SK-N-SH (cell line): ENCODE results near the gene RIN3. TPM values are rescaled to one million over a fixed set of nuclear protein-coding genes. Genes with fewer than 3 reads are reported as not detected.

Experiments used
- CTCF ChIA-PET: fragments of 300-600, 350-600 bp; formaldehyde crosslinking; extraction: SDS; loops from one replicate; lab custom pipeline; 2021; lab: Yijun Ruan, JAX
- POLR2A ChIA-PET: fragments of 350-600 bp; sonication (Branson Sonifier 250); formaldehyde crosslinking; extraction: SDS; loops from one replicate; lab custom pipeline; 2020; ENCODE audit warnings: antibody characterized with exemption, inconsistent platforms; lab: Yijun Ruan, JAX
- DNase-seq: peaks from one replicate; pipeline ENCODE4 v3.0.0; 2012
- H2AFZ ChIP-seq: fragments of 200-600 bp; sonication (generic); 2 replicates; pipeline ENCODE4 v1.8.1; 2016; ENCODE audit warnings: antibody characterized with exemption, mild to moderate bottlenecking, low read depth
- H3F3A ChIP-seq: fragments of 200-600 bp; sonication (generic); replicated peaks from 2 replicates; pipeline ENCODE3; 2016; ENCODE audit warnings: antibody characterized with exemption, mild to moderate bottlenecking; ENCODE audit not compliant: insufficient read depth
- H3K27ac ChIP-seq, 2 experiments: fragments of 200-500 bp in 1 of 2; fragments of 200-600 bp in 1 of 2; sonication (Bioruptor generic) in 1 of 2; sonication (generic), shearing (Covaris generic) in 1 of 2; 2 replicates each; pipeline versions ENCODE4 v1.5.1 to v1.6.1; 2014 to 2016; ENCODE audit warnings: low read depth in 2 of 2, inconsistent platforms in 1 of 2, low read length in 1 of 2, mild to moderate bottlenecking in 1 of 2, mixed read lengths in 1 of 2
- H3K27me3 ChIP-seq: fragments of 200-600 bp; sonication (generic), shearing (Covaris generic); 2 replicates; pipeline ENCODE4 v1.6.1; 2016; ENCODE audit warnings: mixed run types; ENCODE audit not compliant: insufficient read depth
- H3K36me3 ChIP-seq, 2 experiments: fragments of 200-500 bp in 1 of 2; fragments of 200-600 bp in 1 of 2; sonication (Bioruptor generic) in 1 of 2; sonication (generic) in 1 of 2; replicated peaks in 1 of 2; 2 replicates each; pipeline versions ENCODE3 to v1.5.1; 2014 to 2016; ENCODE audit warnings: low read length in 1 of 2, mild to moderate bottlenecking in 1 of 2; ENCODE audit not compliant: insufficient read depth in 2 of 2, control insufficient read depth in 1 of 2
- H3K4me1 ChIP-seq, 2 experiments: fragments of 200-500 bp in 1 of 2; fragments of 200-600 bp in 1 of 2; sonication (Bioruptor generic) in 1 of 2; sonication (generic), shearing (Covaris generic) in 1 of 2; 2 replicates each; pipeline versions ENCODE4 v1.5.1 to v1.6.1; 2014 to 2016; ENCODE audit warnings: low read depth in 1 of 2, low read length in 1 of 2, mixed run types in 1 of 2; ENCODE audit not compliant: insufficient read depth in 2 of 2, control insufficient read depth in 1 of 2
- H3K4me2 ChIP-seq: fragments of 200-600 bp; sonication (generic), shearing (Covaris generic); 2 replicates; pipeline ENCODE4 v1.6.1; 2017; ENCODE audit warnings: mixed run types
- H3K4me3 ChIP-seq, 2 experiments: fragments of 200-500 bp in 1 of 2; fragments of 200-600 bp in 1 of 2; sonication (Bioruptor generic) in 1 of 2; sonication (generic), shearing (Covaris generic) in 1 of 2; 2 replicates each; pipeline versions ENCODE4 v1.5.1 to v1.8.1; 2014 to 2016; ENCODE audit warnings: low read depth in 2 of 2, inconsistent platforms in 1 of 2, low read length in 1 of 2, mild to moderate bottlenecking in 1 of 2, mixed read lengths in 1 of 2, moderate library complexity in 1 of 2
- H3K79me2 ChIP-seq: fragments of 200-600 bp; sonication (generic); 2 replicates; pipeline ENCODE4 v1.8.1; 2017; ENCODE audit warnings: mild to moderate bottlenecking; ENCODE audit not compliant: insufficient read depth
- H3K9ac ChIP-seq: fragments of 200-600 bp; sonication (generic); 2 replicates; pipeline ENCODE4 v1.6.1; 2017; ENCODE audit warnings: mixed run types
- H3K9me2 ChIP-seq: fragments of 200-600 bp; sonication (generic); 2 replicates; pipeline ENCODE4 v1.6.1; 2017; ENCODE audit warnings: mixed run types
- H3K9me3 ChIP-seq: fragments of 200-600 bp; sonication (generic); 2 replicates; pipeline ENCODE4 v1.6.1; 2017; ENCODE audit warnings: mixed run types, mild to moderate bottlenecking, moderate library complexity
- H4K20me1 ChIP-seq: fragments of 200-600 bp; sonication (generic); 2 replicates; pipeline ENCODE4 v1.6.1; 2017; ENCODE audit warnings: mild to moderate bottlenecking, mixed run types; ENCODE audit not compliant: insufficient read depth
- CHD2 ChIP-seq: fragments of 150-350 bp; IDR thresholded peaks from 2 replicates; pipeline ENCODE4 v1.6.1; 2018; ENCODE audit warnings: low read length; ENCODE audit not compliant: partially characterized antibody
- ELF1 ChIP-seq: IDR thresholded peaks from 2 replicates; pipeline ENCODE4 v1.4.0; 2012
- EP300 ChIP-seq, 2 experiments: IDR thresholded peaks; 2 replicates each; pipeline versions ENCODE4 v1.4.0 to v1.6.1; 2012; ENCODE audit warnings: borderline replicate concordance in 1 of 2, low read depth in 1 of 2, low read length in 1 of 2
- EZH2phosphoT487 ChIP-seq: fragments of 200-600 bp; sonication (generic); IDR thresholded peaks from 2 replicates; pipeline ENCODE4 v1.6.1; 2017; ENCODE audit warnings: low read depth, mixed run types, mild to moderate bottlenecking, antibody characterized with exemption, moderate library complexity, borderline replicate concordance
- FOXJ3 ChIP-seq: sonication (generic); formaldehyde crosslinking; IDR thresholded peaks from 2 replicates; pipeline ENCODE4 v1.5.1; 2020; ENCODE audit warnings: mild to moderate bottlenecking, missing genetic modification reagents
- FOXM1 ChIP-seq: IDR thresholded peaks from 2 replicates; pipeline ENCODE4 v1.4.0; 2012; ENCODE audit warnings: low read depth, mild to moderate bottlenecking
- MEF2A ChIP-seq: IDR thresholded peaks from 2 replicates; pipeline ENCODE4 v1.4.0; 2012; ENCODE audit warnings: low read depth, borderline replicate concordance
- MXI1 ChIP-seq: IDR thresholded peaks from 2 replicates; pipeline ENCODE4 v1.6.1; 2012; ENCODE audit warnings: mild to moderate bottlenecking, low read depth, low read length, improper control_type of control experiment
- NRF1 ChIP-seq: IDR thresholded peaks from 2 replicates; pipeline ENCODE4 v1.6.1; 2012; ENCODE audit warnings: low read depth, mild to moderate bottlenecking, low read length
- RAD21 ChIP-seq: IDR thresholded peaks from 2 replicates; pipeline ENCODE4 v1.6.1; 2012; ENCODE audit warnings: mild to moderate bottlenecking, low read length
- RCOR1 ChIP-seq: fragments of 150-350 bp; IDR thresholded peaks from 2 replicates; pipeline ENCODE4 v1.6.1; 2017; ENCODE audit warnings: antibody characterized with exemption, low read length
- SIN3A ChIP-seq: IDR thresholded peaks from 2 replicates; pipeline ENCODE4 v1.6.1; 2012; ENCODE audit warnings: low read depth, mild to moderate bottlenecking, low read length, moderate library complexity, borderline replicate concordance
- SMC3 ChIP-seq: IDR thresholded peaks from 2 replicates; pipeline ENCODE4 v1.6.1; 2012; ENCODE audit warnings: low read depth, low read length, improper control_type of control experiment
- TCF12 ChIP-seq: IDR thresholded peaks from 2 replicates; pipeline ENCODE4 v1.4.0; 2012
- YY1 ChIP-seq: IDR thresholded peaks from 2 replicates; pipeline ENCODE4 v1.4.0; 2012; ENCODE audit warnings: low read depth, mild to moderate bottlenecking
- WGBS: methylation state at CpG from one replicate; pipeline ENCODE4 v1.1.6; 2017; ENCODE audit warnings: low lambda C conversion rate; 5-methylcytosine and 5-hydroxymethylcytosine counted together
- polyA plus RNA-seq, 3 experiments: library from polyadenylated mRNA; depleted of rRNA; stranded (reverse); fragments of >200 nt; gene quantifications; 2 replicates each; pipeline ENCODE4 v1.2.3, GENCODE V29; 2012
- TF ChIP-seq, protein P1 (sequence below): fragments of 150-350 bp; IDR thresholded peaks from 2 replicates; pipeline ENCODE4 v1.6.1; 2016; ENCODE audit warnings: mild to moderate bottlenecking, low read depth, low read length
- TF ChIP-seq, protein P2 (sequence below): IDR thresholded peaks from 2 replicates; pipeline ENCODE4 v1.4.0; 2012; ENCODE audit warnings: low read depth
- TF ChIP-seq, protein P3 (sequence below): fragments of 200-600 bp; sonication (generic); IDR thresholded peaks from 2 replicates; pipeline ENCODE4 v1.6.1; 2017; ENCODE audit warnings: antibody characterized with exemption, mild to moderate bottlenecking, moderate library complexity
- TF ChIP-seq, protein P4 (sequence below): IDR thresholded peaks from 2 replicates; pipeline ENCODE4 v1.6.1; 2012; ENCODE audit warnings: mild to moderate bottlenecking, low read depth, low read length, moderate library complexity

RIN3 gene
- polyA plus RNA-seq, 1 of the 3 experiments (the other 2 are of a cell fraction), result 12.4 TPM

DNA sequence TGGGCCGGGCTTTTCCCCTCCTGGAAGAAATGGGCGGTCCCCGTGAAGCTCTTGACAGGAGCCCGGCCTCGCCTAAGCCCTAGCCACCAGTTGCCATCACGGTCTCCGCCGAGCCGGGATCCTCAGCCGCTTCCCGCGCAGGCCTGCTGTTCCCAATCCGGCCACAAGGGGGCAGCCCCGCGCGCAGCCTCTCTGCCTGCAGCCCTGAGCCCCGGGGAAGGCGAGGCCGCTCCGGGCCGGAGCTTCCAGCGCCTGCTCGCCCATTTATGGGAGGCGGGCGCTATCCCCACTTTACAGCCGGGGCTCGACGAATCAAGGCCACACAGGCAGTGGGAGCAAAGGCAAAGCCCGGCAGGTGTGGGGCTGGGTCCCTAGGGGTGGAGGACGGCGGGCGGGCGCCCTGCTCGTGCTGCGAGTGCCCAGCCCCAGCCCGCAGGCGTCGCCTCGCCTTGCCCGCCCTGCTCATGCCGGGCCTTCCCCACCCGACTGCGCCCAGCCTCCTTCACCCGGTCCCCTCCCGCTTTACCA is 173.4 kb downstream of the RIN3 start:
- Histone ChIP-seq H3K9me2 (no peaks in the 10 kb centered on the region), H3K27me3 (no peaks in the 10 kb centered on the region), H3K4me1 (peaks cover 0 to 12% of the 10 kb centered on the region in 2 experiments; a peak in 1 of 4 replicates), H3K4me2 (peak overlapping the region; percentile 30; the same call in 1 of the 2 replicates), H3K9ac (no peak overlapping the region), H3K27ac (no peak overlapping the region), H3K9me3 (no peaks in the 10 kb centered on the region), H3F3A (peaks cover 6% of the 10 kb centered on the region), H3K79me2 (no peaks in the 10 kb centered on the region), H4K20me1 (no peaks in the 10 kb centered on the region), H3K36me3 (peaks cover 0 to 10% of the 10 kb centered on the region in 2 experiments), H3K4me3 (peak overlapping the region in 1 of 2 experiments; percentile 31; a peak in 2 of 4 replicates), H2AFZ (no peak overlapping the region)
- ChIA-PET CTCF (interaction anchor here (0.6 to 8.0 kb wide), 57 partner anchors 8 to 1033 kb away, joined by 3 to 186 read pairs (median 4); partner anchors contain the start of genes GOLGA5 and LGMN), POLR2A (interaction anchor here (0.6 kb wide), 1 partner anchor 1237 kb away, joined by 3 read pairs; no protein-coding TSS in a partner anchor)
- no peak for TF ChIP-seq YY1
- TF ChIP-seq RCOR1, result 0 out of 2 replicates have a peak, but pooled peaks have one; percentile 16
- TF ChIP-seq, protein P1, sequence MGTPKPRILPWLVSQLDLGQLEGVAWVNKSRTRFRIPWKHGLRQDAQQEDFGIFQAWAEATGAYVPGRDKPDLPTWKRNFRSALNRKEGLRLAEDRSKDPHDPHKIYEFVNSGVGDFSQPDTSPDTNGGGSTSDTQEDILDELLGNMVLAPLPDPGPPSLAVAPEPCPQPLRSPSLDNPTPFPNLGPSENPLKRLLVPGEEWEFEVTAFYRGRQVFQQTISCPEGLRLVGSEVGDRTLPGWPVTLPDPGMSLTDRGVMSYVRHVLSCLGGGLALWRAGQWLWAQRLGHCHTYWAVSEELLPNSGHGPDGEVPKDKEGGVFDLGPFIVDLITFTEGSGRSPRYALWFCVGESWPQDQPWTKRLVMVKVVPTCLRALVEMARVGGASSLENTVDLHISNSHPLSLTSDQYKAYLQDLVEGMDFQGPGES, result no peak
- TF ChIP-seq, protein P2, sequence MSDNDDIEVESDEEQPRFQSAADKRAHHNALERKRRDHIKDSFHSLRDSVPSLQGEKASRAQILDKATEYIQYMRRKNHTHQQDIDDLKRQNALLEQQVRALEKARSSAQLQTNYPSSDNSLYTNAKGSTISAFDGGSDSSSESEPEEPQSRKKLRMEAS, result peak; percentile 20; the same call in 1 of the 2 replicates
- peak; percentile 69 for TF ChIP-seq RAD21
- TF ChIP-seq CHD2, result peak; percentile 20
- TF ChIP-seq, protein P3, sequence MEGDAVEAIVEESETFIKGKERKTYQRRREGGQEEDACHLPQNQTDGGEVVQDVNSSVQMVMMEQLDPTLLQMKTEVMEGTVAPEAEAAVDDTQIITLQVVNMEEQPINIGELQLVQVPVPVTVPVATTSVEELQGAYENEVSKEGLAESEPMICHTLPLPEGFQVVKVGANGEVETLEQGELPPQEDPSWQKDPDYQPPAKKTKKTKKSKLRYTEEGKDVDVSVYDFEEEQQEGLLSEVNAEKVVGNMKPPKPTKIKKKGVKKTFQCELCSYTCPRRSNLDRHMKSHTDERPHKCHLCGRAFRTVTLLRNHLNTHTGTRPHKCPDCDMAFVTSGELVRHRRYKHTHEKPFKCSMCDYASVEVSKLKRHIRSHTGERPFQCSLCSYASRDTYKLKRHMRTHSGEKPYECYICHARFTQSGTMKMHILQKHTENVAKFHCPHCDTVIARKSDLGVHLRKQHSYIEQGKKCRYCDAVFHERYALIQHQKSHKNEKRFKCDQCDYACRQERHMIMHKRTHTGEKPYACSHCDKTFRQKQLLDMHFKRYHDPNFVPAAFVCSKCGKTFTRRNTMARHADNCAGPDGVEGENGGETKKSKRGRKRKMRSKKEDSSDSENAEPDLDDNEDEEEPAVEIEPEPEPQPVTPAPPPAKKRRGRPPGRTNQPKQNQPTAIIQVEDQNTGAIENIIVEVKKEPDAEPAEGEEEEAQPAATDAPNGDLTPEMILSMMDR, result peak; percentile 87
- no peak for TF ChIP-seq MXI1
- TF ChIP-seq FOXM1, result no peak
- TF ChIP-seq SIN3A, result no peak
- TF ChIP-seq EP300 (IDR thresholded peaks at IDR 0.05; ENCODE audit: borderline replicate concordance in 1 of 2, low read depth in 1 of 2, low read length in 1 of 2), result no peak
- TF ChIP-seq MEF2A, result no peak
- TF ChIP-seq ELF1, result no peak
- no peak for TF ChIP-seq EZH2phosphoT487
- peak; percentile 37; the same call in 1 of the 2 replicates for TF ChIP-seq NRF1
- 0 out of 2 replicates have a peak, but pooled peaks have one; percentile 17 for TF ChIP-seq FOXJ3 (CRISPR knock-in tag)
- TF ChIP-seq, protein P4, sequence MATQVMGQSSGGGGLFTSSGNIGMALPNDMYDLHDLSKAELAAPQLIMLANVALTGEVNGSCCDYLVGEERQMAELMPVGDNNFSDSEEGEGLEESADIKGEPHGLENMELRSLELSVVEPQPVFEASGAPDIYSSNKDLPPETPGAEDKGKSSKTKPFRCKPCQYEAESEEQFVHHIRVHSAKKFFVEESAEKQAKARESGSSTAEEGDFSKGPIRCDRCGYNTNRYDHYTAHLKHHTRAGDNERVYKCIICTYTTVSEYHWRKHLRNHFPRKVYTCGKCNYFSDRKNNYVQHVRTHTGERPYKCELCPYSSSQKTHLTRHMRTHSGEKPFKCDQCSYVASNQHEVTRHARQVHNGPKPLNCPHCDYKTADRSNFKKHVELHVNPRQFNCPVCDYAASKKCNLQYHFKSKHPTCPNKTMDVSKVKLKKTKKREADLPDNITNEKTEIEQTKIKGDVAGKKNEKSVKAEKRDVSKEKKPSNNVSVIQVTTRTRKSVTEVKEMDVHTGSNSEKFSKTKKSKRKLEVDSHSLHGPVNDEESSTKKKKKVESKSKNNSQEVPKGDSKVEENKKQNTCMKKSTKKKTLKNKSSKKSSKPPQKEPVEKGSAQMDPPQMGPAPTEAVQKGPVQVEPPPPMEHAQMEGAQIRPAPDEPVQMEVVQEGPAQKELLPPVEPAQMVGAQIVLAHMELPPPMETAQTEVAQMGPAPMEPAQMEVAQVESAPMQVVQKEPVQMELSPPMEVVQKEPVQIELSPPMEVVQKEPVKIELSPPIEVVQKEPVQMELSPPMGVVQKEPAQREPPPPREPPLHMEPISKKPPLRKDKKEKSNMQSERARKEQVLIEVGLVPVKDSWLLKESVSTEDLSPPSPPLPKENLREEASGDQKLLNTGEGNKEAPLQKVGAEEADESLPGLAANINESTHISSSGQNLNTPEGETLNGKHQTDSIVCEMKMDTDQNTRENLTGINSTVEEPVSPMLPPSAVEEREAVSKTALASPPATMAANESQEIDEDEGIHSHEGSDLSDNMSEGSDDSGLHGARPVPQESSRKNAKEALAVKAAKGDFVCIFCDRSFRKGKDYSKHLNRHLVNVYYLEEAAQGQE, result no peak
- TF ChIP-seq TCF12, result no peak
- peak; percentile 83 for TF ChIP-seq SMC3
- DNase-seq, result peak; percentile 97
- WGBS, result 8% methylated on average over 23 of the region's 45 CpGs
